NK-92 treated with Interleukin-12 subunit alpha and Interleukin-12 subunit beta, amount 100 ng/mL, for 24 hours (cell line): ENCODE results near the gene EDN1.
"Not testable (repeated sequence)": the region's sequence is repeated elsewhere in the genome, so short reads cannot be mapped to it uniquely, and the experiment has no call there.

ENCODE experiments used
- DNase-seq: peaks from one replicate; lab custom pipeline; 2025; lab: John Stamatoyannopoulos, UW

Gene EDN1

GRCh38 chr6:12294851-12295536 is 4.8 kb downstream of the EDN1 start:
- DNase-seq = no peak

- DNase-seq = no peak
These were observed 5.5 kb downstream of the EDN1 start for GRCh38 chr6:12295558-12296254.

GRCh38 chr6:12296255-12296573 is 6.1 kb downstream of the EDN1 start:
- DNase-seq = no peak

GRCh38 chr6:12296604-12297003 is 6.4 kb downstream of the EDN1 start:
- no peak for DNase-seq

GRCh38 chr6:12297363-12298016 is 7.3 kb downstream of the EDN1 start:
- no peak for DNase-seq

GRCh38 chr6:12298017-12298978 is 8.1 kb downstream of the EDN1 start:
- DNase-seq = no peak

GRCh38 chr6:12298995-12299394 is 8.8 kb downstream of the EDN1 start:
- no peak for DNase-seq

- no peak for DNase-seq
These were observed 10.9 kb downstream of the EDN1 start for GRCh38 chr6:12301018-12301417.

- DNase-seq = no peak
These were observed 14.3 kb downstream of the EDN1 start for GRCh38 chr6:12304487-12304886.

GRCh38 chr6:12309070-12309469 is 18.9 kb downstream of the EDN1 start:
- no peak for DNase-seq

- no peak for DNase-seq
These were observed 20.9 kb downstream of the EDN1 start for GRCh38 chr6:12311106-12311505.

GRCh38 chr6:12312736-12313135 is 22.6 kb downstream of the EDN1 start:
- DNase-seq = no peak

GRCh38 chr6:12313306-12313991 is 23.3 kb downstream of the EDN1 start:
- no peak for DNase-seq

GRCh38 chr6:12313992-12314589 is 23.9 kb downstream of the EDN1 start:
- DNase-seq = no peak

- DNase-seq = no peak
These were observed 24.6 kb downstream of the EDN1 start for GRCh38 chr6:12314751-12315150.

GRCh38 chr6:12315292-12316081 is 25.3 kb downstream of the EDN1 start:
- DNase-seq = no peak

- no peak for DNase-seq
These were observed 28.6 kb downstream of the EDN1 start for GRCh38 chr6:12318749-12319148.

GRCh38 chr6:12320074-12320473 is 29.9 kb downstream of the EDN1 start:
- not testable (repeated sequence) for DNase-seq

GRCh38 chr6:12324099-12324498 is 33.9 kb downstream of the EDN1 start:
- no peak for DNase-seq

- DNase-seq = no peak
These were observed 34.6 kb downstream of the EDN1 start for GRCh38 chr6:12324748-12325147.
